Liver (tissue), 3 donors: ENCODE data around the gene ZNF595.
"Not testable (repeated sequence)": the region's sequence is repeated elsewhere in the genome, so short reads cannot be mapped to it uniquely, and the experiment has no call there.

ENCODE experiments used
- EGR1 ChIP-seq, 2 donors: IDR thresholded peaks; 2 replicates each; pipeline ENCODE4 v1.6.1; 2016 to 2018; ENCODE audit warnings: antibody characterized with exemption in 2 of 2, low read depth in 2 of 2
- HNF4A ChIP-seq, 2 donors: conservative IDR thresholded peaks; 2 replicates each; pipeline ENCODE4 v1.6.1; 2016; ENCODE audit warnings: antibody characterized with exemption in 2 of 2, mild to moderate bottlenecking in 2 of 2
- RAD21 ChIP-seq, 2 donors: IDR thresholded peaks; 2 replicates each; pipeline ENCODE4 v1.6.1; 2016; ENCODE audit warnings: antibody characterized with exemption in 2 of 2, mild to moderate bottlenecking in 2 of 2
- TF ChIP-seq, protein P1 (sequence below): fragments of 150-350 bp; IDR thresholded peaks from 2 replicates; pipeline ENCODE4 v1.5.1; 2017; ENCODE audit warnings: improper control_type of control experiment, low read depth, low read length; ENCODE audit not compliant: missing input control
- donor health status: healthy.
- donor health status: healthy.

DNA sequence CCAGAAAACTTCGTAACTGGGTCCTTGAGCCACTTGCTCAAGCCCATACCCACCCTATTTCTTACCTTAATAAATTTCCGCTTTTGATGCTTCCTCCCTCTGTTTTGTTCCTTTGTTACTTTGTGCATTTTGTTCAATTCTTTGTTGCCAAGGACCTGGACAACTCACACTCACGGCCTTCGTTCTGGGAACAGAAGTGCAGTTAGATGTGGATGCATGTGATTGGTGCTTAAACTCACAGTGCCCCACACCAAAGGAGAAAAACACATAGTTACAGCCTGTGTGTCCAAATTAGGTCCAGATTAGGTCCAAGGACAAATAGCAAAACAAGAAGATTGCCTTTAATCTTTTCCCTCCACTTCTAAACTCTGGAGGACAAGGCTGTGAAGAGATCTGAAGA lies 1.9 kb upstream of the ZNF595 start:
- not testable (repeated sequence) for TF ChIP-seq RAD21 (IDR thresholded peaks at IDR 0.05); HNF4A (conservative IDR thresholded peaks at IDR 0.05); EGR1 (IDR thresholded peaks at IDR 0.05; ENCODE audit: low read depth in 2 of 2)
- TF ChIP-seq, protein P1, sequence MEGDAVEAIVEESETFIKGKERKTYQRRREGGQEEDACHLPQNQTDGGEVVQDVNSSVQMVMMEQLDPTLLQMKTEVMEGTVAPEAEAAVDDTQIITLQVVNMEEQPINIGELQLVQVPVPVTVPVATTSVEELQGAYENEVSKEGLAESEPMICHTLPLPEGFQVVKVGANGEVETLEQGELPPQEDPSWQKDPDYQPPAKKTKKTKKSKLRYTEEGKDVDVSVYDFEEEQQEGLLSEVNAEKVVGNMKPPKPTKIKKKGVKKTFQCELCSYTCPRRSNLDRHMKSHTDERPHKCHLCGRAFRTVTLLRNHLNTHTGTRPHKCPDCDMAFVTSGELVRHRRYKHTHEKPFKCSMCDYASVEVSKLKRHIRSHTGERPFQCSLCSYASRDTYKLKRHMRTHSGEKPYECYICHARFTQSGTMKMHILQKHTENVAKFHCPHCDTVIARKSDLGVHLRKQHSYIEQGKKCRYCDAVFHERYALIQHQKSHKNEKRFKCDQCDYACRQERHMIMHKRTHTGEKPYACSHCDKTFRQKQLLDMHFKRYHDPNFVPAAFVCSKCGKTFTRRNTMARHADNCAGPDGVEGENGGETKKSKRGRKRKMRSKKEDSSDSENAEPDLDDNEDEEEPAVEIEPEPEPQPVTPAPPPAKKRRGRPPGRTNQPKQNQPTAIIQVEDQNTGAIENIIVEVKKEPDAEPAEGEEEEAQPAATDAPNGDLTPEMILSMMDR: not testable (repeated sequence)
